Measurements from ENCODE around the gene RENBP. TPM values are rescaled to one million over a fixed set of nuclear protein-coding genes. Genes with fewer than 3 reads are reported as not detected.
A peak's percentile ranks its signal among the peaks of the same experiment; 100 is the strongest.

RENBP gene
- total and polyA plus RNA-seq, 9 of the 15 experiments (the other 6 are each of a cell fraction or from before 2014, with no cell fraction given): 0.07 to 14.8 (median 10.6) TPM; not detected in 1

GRCh38 chrX:153944140-153944799, at the start of gene RENBP (continued):
- 0 out of 2 replicates have a peak, but pooled peaks have one; percentile 14 for TF ChIP-seq ZBTB40 (IDR thresholded peaks at IDR 0.05)
- TF ChIP-seq ZBTB40 (CRISPR knock-in tag; IDR thresholded peaks at IDR 0.05): no peak
- no peak for TF ChIP-seq ZNF586 (CRISPR knock-in tag; conservative IDR thresholded peaks at IDR 0.05)
- no peak for TF ChIP-seq ILF3 (IDR thresholded peaks at IDR 0.05; ENCODE audit: borderline replicate concordance)
- TF ChIP-seq EGR1 (conservative IDR thresholded peaks at IDR 0.05): peak; percentile 76
- TF ChIP-seq ZNF551 (CRISPR knock-in tag; IDR thresholded peaks at IDR 0.05): no peak
- peak; percentile 18 for TF ChIP-seq SAP30 (IDR thresholded peaks at IDR 0.05; ENCODE audit: borderline replicate concordance, insufficient read depth, low read depth, low read length, poor library complexity, severe bottlenecking)
- no peak for TF ChIP-seq RAD21 (CRISPR knock-in tag; conservative IDR thresholded peaks at IDR 0.05 in 1 of 2, IDR thresholded peaks at IDR 0.05 in 1 of 2)
- TF ChIP-seq TRIM28 (IDR thresholded peaks at IDR 0.05): no peak
- no peak for TF ChIP-seq ATF2 (CRISPR knock-in tag; IDR thresholded peaks at IDR 0.05)
- no peak for TF ChIP-seq MAZ (CRISPR knock-in tag; conservative IDR thresholded peaks at IDR 0.05 in 1 of 2, IDR thresholded peaks at IDR 0.05 in 1 of 2)
- TF ChIP-seq HNRNPH1 (optimal IDR thresholded peaks at IDR 0.05; ENCODE audit: low read depth, low read length): no peak
- peak; percentile 91 for TF ChIP-seq BHLHE40 (IDR thresholded peaks at IDR 0.05; ENCODE audit: low read length)
- no peak for TF ChIP-seq FOXA3 (CRISPR knock-in tag; conservative IDR thresholded peaks at IDR 0.05 in 1 of 2, IDR thresholded peaks at IDR 0.05 in 1 of 2)
- no peak for TF ChIP-seq KLF1 (tag; IDR thresholded peaks at IDR 0.05)
- no peak for TF ChIP-seq TCFL5 (CRISPR knock-in tag; conservative IDR thresholded peaks at IDR 0.05)
- TF ChIP-seq ELF2 (CRISPR knock-in tag; IDR thresholded peaks at IDR 0.05): no peak
- TF ChIP-seq CXXC5 (CRISPR knock-in tag; IDR thresholded peaks at IDR 0.05): peak; percentile 56
